GM21619 (cell line): ENCODE data around the gene WBP1.
"Not testable (repeated sequence)": the region's sequence is repeated elsewhere in the genome, so short reads cannot be mapped to it uniquely, and the experiment has no call there.

Source experiments
- ATAC-seq: cut with Tn5 transposase; IDR thresholded peaks from one replicate; pipeline ENCODE4 v1.9.1; 2021; ENCODE audit not compliant: unreplicated experiment

WBP1 gene

GRCh38 chr2:74481431-74481830, 23.2 kb downstream of the WBP1 start:
- no peak for ATAC-seq

GRCh38 chr2:74481961-74482800, 23.9 kb downstream of the WBP1 start:
- peak; percentile 40 for ATAC-seq

GRCh38 chr2:74482801-74483674, 24.8 kb downstream of the WBP1 start, which contains the start of the genes CCDC142 and TTC31:
Gene CCDC142, minus strand, starts transcription at chr2:74482998. Its CDS starts 161 bp downstream, at chr2:74482837.
Gene TTC31, plus strand, starts transcription at chr2:74483081. Its CDS starts 15 bp downstream, at chr2:74483096.
- peak; percentile 92 for ATAC-seq

- not testable (repeated sequence) for ATAC-seq
Measured at GRCh38 chr2:74483675-74484164, 25.5 kb downstream of the WBP1 start.

- ATAC-seq = no peak
Measured at GRCh38 chr2:74486141-74486540, 27.9 kb downstream of the WBP1 start.

GRCh38 chr2:74488643-74489481, 30.6 kb downstream of the WBP1 start:
- no peak for ATAC-seq

- no peak for ATAC-seq
Measured at GRCh38 chr2:74489906-74490305, 31.7 kb downstream of the WBP1 start.

GRCh38 chr2:74491648-74492544, 33.7 kb downstream of the WBP1 start:
- no peak for ATAC-seq

- no peak for ATAC-seq
Measured at GRCh38 chr2:74493546-74493945, 35.3 kb downstream of the WBP1 start.

- ATAC-seq = no peak
Measured at GRCh38 chr2:74495440-74495839, 37.2 kb downstream of the WBP1 start.

- no peak for ATAC-seq
Measured at GRCh38 chr2:74496997-74497776, 38.9 kb downstream of the WBP1 start.

GRCh38 chr2:74497777-74498499, 39.7 kb downstream of the WBP1 start:
- ATAC-seq = no peak

GRCh38 chr2:74498500-74499266, 40.4 kb downstream of the WBP1 start:
- no peak for ATAC-seq

GRCh38 chr2:74499267-74499939, 41.2 kb downstream of the WBP1 start, which contains the start of gene LBX2:
Gene LBX2, minus strand, starts transcription at chr2:74499603. Its CDS starts 66 bp downstream, at chr2:74499537.
- ATAC-seq = no peak

GRCh38 chr2:74499940-74500577, 41.8 kb downstream of the WBP1 start:
- no peak for ATAC-seq

- no peak for ATAC-seq
Measured at GRCh38 chr2:74500578-74500946, 42.3 kb downstream of the WBP1 start.
